Measurements from ENCODE around the gene TMUB2.

The TMUB2 gene

GRCh38 chr17:44207319-44207718 is 20.5 kb downstream of the TMUB2 start:
- no peaks in the 10 kb centered on the region for H3K27me3 ChIP-seq
- H3K9me3 ChIP-seq = no peaks in the 10 kb centered on the region
- no peak for TF ChIP-seq CTCF (IDR thresholded peaks at IDR 0.05)
- no peak overlapping the region for H3K4me3 ChIP-seq (ENCODE audit: low read depth in 1 of 2, low read length in 1 of 2)
- H3K36me3 ChIP-seq = peaks cover 66% of the 10 kb centered on the region
- peaks cover 32 to 36% of the 10 kb centered on the region in 2 experiments for H3K4me1 ChIP-seq (ENCODE audit: control insufficient read depth in 1 of 2, insufficient read depth in 1 of 2, low read depth in 1 of 2, low read length in 1 of 2)
- H3K27ac ChIP-seq = no peak overlapping the region

DNA sequence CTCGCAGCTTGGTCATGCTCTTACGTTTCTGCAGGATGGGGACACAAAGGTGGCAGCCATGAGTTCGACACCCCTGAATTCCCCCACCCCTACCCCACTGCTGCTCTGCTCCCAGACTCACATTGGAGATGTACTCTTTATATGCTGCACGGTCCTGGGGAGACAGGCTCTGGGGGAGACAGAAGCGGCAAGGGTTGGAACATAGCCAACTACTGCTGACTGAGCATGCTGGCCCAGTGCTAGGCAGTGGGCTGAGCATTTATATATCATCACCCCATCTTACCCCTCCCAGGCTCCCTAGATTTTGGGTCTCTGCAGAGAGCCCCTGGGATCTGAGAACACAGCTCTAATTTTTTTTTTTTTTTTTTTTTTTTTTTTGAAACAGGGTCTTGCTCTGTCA is 21.0 kb downstream of the TMUB2 start:
- no peak overlapping the region for H3K27ac ChIP-seq
- TF ChIP-seq CTCF (IDR thresholded peaks at IDR 0.05) = no peak
- H3K36me3 ChIP-seq = peaks cover 70% of the 10 kb centered on the region
- peaks cover 32 to 36% of the 10 kb centered on the region in 2 experiments for H3K4me1 ChIP-seq (ENCODE audit: control insufficient read depth in 1 of 2, insufficient read depth in 1 of 2, low read depth in 1 of 2, low read length in 1 of 2)
- H3K27me3 ChIP-seq = no peaks in the 10 kb centered on the region
- H3K4me3 ChIP-seq (ENCODE audit: low read depth in 1 of 2, low read length in 1 of 2) = no peak overlapping the region
- no peaks in the 10 kb centered on the region for H3K9me3 ChIP-seq

DNA sequence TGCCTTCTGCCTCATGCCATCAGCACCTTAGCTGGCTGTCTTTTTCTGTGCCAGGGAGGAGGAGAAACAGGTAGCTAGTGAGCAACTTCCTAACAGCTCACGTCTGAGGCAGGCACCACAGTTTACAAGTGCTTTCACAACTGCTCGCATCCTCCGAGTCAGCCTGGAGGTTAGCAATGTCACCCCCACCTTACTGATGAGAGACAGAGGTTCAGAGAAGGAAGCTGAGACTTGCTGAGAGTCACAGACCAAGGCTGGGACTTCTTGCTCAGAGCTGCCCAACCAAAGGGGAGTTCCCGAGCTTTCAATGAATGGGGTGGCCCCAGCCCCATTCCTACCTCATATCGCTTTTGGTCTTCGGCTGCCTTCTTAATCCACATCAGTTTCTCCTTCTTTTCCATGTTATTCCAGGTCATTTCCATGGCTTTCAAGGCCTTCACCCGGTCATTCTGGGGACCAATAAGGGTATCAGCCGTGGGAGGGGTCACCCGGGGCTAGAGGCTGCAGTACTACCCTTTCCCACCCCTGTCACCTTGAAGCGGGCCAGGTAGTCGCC is 23.1 kb downstream of the TMUB2 start:
- no peaks in the 10 kb centered on the region for H3K27me3 ChIP-seq
- H3K9me3 ChIP-seq = no peaks in the 10 kb centered on the region
- peak overlapping the region; percentile 65 for H3K27ac ChIP-seq
- no peak for TF ChIP-seq CTCF (IDR thresholded peaks at IDR 0.05)
- peak overlapping the region in 1 of 2 experiments; percentile 35 for H3K4me3 ChIP-seq (ENCODE audit: low read depth in 1 of 2, low read length in 1 of 2)
- H3K4me1 ChIP-seq (ENCODE audit: control insufficient read depth in 1 of 2, insufficient read depth in 1 of 2, low read depth in 1 of 2, low read length in 1 of 2) = peaks cover 19% of the 10 kb centered on the region in 2 experiments
- H3K36me3 ChIP-seq = peaks cover 91% of the 10 kb centered on the region

DNA sequence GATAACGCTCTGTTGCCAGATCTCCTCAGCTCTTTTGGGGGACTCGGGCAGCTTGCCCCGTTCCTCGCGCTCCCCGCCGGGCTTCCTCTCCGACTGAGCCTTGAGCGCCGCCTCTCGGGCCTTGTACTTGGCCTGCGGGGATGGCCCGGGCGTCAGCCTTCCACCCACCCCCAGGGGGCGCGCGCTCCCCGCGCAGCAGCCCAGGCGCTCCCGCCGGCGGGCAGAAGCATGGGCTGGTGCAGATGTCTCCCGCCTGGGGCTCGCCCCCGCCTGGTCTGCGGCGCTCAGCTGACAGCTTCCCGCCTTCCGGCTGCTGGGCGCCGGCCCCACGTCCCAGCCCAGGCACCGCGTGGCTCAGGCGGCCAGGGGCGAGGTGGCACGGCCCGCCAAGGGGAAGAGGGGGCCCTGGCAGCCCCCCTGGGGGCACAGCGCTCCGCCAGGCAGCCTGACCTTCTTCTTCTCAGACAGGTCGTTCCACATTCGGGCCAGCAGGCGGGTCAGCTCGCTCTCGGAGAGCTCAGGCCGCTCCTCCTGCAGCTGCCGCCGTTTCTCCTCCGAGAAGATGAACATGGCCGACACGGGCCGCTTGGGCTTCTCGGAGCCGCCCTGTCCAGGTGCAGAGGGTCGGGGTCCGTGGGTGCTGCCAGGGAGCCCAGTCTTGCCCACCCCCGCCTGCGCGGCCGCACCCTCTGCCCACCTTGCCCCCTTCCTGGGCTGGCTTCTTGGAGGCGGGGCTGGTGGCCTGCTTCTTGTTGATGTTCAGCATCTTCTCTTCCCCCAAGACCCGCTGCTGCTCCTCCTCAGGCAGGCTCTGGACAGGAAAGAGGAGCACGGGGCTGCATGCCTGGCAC is 23.8 kb downstream of the TMUB2 start:
- peak; percentile 99 for TF ChIP-seq CTCF (IDR thresholded peaks at IDR 0.05)
- H3K4me1 ChIP-seq (ENCODE audit: control insufficient read depth in 1 of 2, insufficient read depth in 1 of 2, low read depth in 1 of 2, low read length in 1 of 2) = peaks cover 19% of the 10 kb centered on the region in 2 experiments
- peaks cover 98% of the 10 kb centered on the region for H3K36me3 ChIP-seq
- peak overlapping the region in 1 of 2 experiments; percentile 35 for H3K4me3 ChIP-seq (ENCODE audit: low read depth in 1 of 2, low read length in 1 of 2)
- H3K27me3 ChIP-seq = no peaks in the 10 kb centered on the region
- peak overlapping the region; percentile 65 for H3K27ac ChIP-seq
- no peaks in the 10 kb centered on the region for H3K9me3 ChIP-seq

DNA sequence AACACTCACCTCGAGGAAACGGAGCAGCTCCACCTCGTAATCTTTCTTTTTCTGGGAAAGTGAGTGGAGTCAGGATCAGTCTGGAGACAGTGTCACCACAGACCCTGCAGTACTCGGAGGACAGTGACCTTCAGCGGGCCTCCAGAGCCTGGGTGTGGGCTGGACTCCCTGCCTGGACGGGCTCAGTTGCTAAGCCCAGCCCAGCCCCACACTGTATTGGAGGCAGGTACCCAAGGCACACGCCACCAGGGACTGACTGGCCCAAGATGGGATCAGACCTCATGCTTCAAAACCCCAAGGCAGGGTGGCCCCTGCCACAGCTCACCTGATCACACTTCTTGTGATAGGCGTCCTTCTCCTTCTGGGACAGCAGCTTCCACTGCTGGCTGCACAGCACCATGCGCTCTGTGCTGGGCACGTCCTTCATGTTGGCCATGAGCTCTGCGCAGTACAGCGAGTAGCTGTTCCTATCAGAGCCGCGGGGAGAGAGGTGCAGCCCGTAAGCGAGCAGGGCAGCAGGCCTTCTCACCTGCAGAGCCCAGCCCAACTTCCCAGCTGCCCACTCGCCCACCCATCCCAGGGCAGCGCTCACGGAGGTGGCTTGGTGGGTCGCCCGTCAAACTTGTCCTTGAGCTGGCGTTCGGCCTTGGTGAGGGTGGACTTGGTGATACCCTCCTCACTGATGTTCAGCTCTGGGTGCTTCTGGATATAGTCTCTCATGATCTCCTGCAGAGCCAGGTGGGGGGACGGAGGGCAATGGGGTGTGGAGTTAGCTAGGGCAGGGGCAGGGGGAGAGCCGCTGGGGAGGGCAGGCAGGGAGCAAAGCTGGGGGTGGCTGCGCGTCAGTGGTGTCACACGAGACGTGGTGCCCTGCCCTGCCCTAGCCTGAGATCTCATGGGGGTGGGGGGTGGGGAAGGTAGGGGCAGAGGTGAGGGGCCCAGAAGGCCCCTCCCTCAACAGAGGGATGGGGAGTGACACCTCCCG is 24.8 kb downstream of the TMUB2 start:
- Histone ChIP-seq H3K36me3 (peaks cover 100% of the 10 kb centered on the region), H3K27ac (no peak overlapping the region), H3K4me3 (ENCODE audit: low read depth in 1 of 2, low read length in 1 of 2) (no peak overlapping the region), H3K9me3 (no peaks in the 10 kb centered on the region), H3K27me3 (no peaks in the 10 kb centered on the region), H3K4me1 (ENCODE audit: control insufficient read depth in 1 of 2, insufficient read depth in 1 of 2, low read depth in 1 of 2, low read length in 1 of 2) (peaks cover 21 to 26% of the 10 kb centered on the region in 2 experiments)
- TF ChIP-seq CTCF (IDR thresholded peaks at IDR 0.05) = no peak
